ENCODE results near the gene DCDC2C. TPM values are rescaled to one million over a fixed set of nuclear protein-coding genes. Genes with fewer than 3 reads are reported as not detected.

DCDC2C gene
- total and polyA plus RNA-seq, 9 of the 15 experiments (the other 6 are each of a cell fraction or from before 2014, with no cell fraction given) = not detected

GRCh38 chr2:3885629-3886628 lies 182.6 kb downstream of the DCDC2C start:
- POLR2A ChIA-PET = interaction anchor here (0.9 to 1.0 kb wide), 2 partner anchors 8 to 10 kb away, joined by 3 read pairs; no protein-coding TSS in a partner anchor
- TF ChIP-seq THRA (IDR thresholded peaks at IDR 0.05) (no peak), NBN (IDR thresholded peaks at IDR 0.05; ENCODE audit: low read depth) (no peak), MGA (IDR thresholded peaks at IDR 0.05) (no peak), SRSF9 (IDR thresholded peaks at IDR 0.05; ENCODE audit: borderline replicate concordance, low read depth, low read length) (no peak), RB1 (IDR thresholded peaks at IDR 0.05; ENCODE audit: low read depth) (no peak), KLF1 (tag; IDR thresholded peaks at IDR 0.05) (no peak), MBD2 (IDR thresholded peaks at IDR 0.05; ENCODE audit: borderline replicate concordance, low read depth) (no peak), ZNF165 (CRISPR knock-in tag; IDR thresholded peaks at IDR 0.05; ENCODE audit: borderline replicate concordance) (no peak)

More at GRCh38 chr2:3885629-3886628, 182.6 kb downstream of the DCDC2C start:
- no peak overlapping the region for H3K4me3 ChIP-seq
- no peak overlapping the region for H3K9ac ChIP-seq (ENCODE audit: insufficient read depth in 1 of 2, low read depth in 2 of 2, low read length in 2 of 2)
- FAIRE-seq (no peak), ATAC-seq (no peak), DNase-seq (ENCODE audit: extremely low read depth in 1 of 4, low spot score in 3 of 4) (no peak)
- no peaks in the 10 kb centered on the region for H3K36me3 ChIP-seq (ENCODE audit: control insufficient read depth, insufficient read depth, low read length)
- in situ Hi-C loops (cut with MboI) (no loop called here), intact Hi-C loops (cut with micrococcal nuclease) (no loop called here)
- H4K20me1 ChIP-seq (replicated peaks; ENCODE audit: control insufficient read depth, insufficient read depth, low read length) = no peaks in the 10 kb centered on the region
- no peak overlapping the region for H2AFZ ChIP-seq (ENCODE audit: low read depth, low read length)
- CTCF ChIA-PET (ENCODE audit: low intra/inter-chr PET ratio) = interaction anchor here (0.7 kb wide), 1 partner anchor 64 kb away, joined by 3 read pairs; no protein-coding TSS in a partner anchor
- H3K79me2 ChIP-seq (ENCODE audit: control insufficient read depth, insufficient read depth, low read length) = no peaks in the 10 kb centered on the region
- H3K4me2 ChIP-seq (ENCODE audit: insufficient read depth, low read length) = no peak overlapping the region
- no peaks in the 10 kb centered on the region for H3K4me1 ChIP-seq (replicated peaks in 1 of 2; ENCODE audit: control insufficient read depth in 2 of 2, insufficient read depth in 2 of 2, low read length in 2 of 2)
- no peaks in the 10 kb centered on the region for H3K9me1 ChIP-seq (ENCODE audit: control insufficient read depth, insufficient read depth, low read length)
- WGBS (ENCODE audit: insufficient coverage, low coverage, missing lambda C conversion rate) = 6% methylated on average over 24 of the region's 24 CpGs
- H3K27ac ChIP-seq (ENCODE audit: extremely low read depth, low read depth, low read length) = no peak overlapping the region
- no peaks in the 10 kb centered on the region for H3K27me3 ChIP-seq (ENCODE audit: control insufficient read depth in 2 of 2, insufficient read depth in 2 of 2, low read length in 2 of 2)
- H3K9me3 ChIP-seq (replicated peaks; ENCODE audit: control insufficient read depth, insufficient read depth, low read depth, low read length) = no peaks in the 10 kb centered on the region
- BruUV-seq (replicated peaks) = no TSS peak
